ENCODE measurements around the gene DST.
"Not testable (repeated sequence)": the region's sequence is repeated elsewhere in the genome, so short reads cannot be mapped to it uniquely, and the experiment has no call there.

The DST gene

GRCh38 chr6:56572788-56573471, 69.8 kb downstream of the DST start:
- DNase-seq (ENCODE audit: low read depth, low spot score), result no peak

DNA sequence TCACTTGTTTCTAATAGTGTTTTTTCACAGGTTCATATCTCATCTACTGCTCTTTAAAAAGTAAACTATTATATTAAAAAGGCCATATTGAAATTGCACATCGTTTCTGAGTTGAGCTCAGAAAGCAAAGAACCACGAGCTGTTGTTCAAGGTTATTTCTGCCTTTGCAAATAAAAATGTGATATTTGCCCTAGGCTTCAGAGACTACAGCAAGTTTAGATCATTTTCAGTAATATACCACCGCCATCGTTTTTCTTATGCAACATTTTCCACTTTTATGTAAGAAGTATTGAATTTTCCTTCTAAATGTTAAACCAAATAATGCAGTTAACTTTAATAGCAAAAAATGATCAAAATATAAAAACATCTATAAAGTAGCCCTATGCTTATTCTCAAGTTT, 71.1 kb downstream of the DST start:
- DNase-seq (ENCODE audit: low read depth, low spot score), result no peak

DNA sequence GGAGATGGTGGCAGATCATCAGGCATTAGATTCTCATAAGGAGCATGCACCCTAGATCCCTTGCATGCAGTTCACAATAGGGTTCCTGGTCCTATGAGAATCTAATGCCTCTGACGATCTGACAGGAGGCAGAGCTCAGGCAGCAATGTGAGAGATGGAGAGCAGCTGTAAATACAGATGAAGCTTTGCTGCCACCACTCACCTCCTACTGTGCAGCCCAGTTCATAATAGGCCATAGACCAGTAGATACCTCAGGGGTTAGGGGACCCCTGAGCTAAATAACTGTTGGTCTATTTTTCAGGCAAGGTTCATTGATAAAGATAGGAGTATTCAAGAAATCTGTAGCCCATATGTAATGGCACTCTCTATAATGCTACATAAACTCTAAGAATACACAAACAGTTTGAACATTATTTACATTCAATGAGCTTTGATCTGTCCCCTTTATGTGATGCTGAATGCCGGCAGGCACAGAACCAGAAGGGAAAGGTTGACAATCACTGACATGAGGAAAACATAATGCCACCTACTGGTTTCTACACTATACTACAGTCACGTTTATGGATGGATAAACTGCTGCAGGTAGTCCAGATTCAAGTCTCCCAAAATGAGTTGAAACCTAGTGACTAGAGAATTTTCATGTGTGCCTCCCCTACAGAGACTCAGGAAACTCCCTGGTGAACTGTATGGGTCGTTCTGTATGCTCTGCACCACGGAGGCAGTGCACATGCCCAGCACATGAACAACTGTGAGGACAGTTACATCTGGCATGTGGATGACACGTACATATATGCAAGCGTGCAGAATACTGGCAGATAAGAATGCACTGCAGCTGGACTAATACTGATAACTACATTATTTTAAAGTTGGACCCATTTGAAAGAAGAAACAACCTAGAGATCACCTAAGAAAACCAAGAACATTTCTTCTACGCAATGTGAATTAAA, 72.0 kb downstream of the DST start:
- peak; percentile 48 for DNase-seq (ENCODE audit: low read depth, low spot score)

- DNase-seq (ENCODE audit: low read depth, low spot score), result no peak
These were observed 75.2 kb downstream of the DST start for GRCh38 chr6:56567501-56567900.

- not testable (repeated sequence) for DNase-seq (ENCODE audit: low read depth, low spot score)
These were observed 80.0 kb downstream of the DST start for GRCh38 chr6:56562730-56563129.

DNA sequence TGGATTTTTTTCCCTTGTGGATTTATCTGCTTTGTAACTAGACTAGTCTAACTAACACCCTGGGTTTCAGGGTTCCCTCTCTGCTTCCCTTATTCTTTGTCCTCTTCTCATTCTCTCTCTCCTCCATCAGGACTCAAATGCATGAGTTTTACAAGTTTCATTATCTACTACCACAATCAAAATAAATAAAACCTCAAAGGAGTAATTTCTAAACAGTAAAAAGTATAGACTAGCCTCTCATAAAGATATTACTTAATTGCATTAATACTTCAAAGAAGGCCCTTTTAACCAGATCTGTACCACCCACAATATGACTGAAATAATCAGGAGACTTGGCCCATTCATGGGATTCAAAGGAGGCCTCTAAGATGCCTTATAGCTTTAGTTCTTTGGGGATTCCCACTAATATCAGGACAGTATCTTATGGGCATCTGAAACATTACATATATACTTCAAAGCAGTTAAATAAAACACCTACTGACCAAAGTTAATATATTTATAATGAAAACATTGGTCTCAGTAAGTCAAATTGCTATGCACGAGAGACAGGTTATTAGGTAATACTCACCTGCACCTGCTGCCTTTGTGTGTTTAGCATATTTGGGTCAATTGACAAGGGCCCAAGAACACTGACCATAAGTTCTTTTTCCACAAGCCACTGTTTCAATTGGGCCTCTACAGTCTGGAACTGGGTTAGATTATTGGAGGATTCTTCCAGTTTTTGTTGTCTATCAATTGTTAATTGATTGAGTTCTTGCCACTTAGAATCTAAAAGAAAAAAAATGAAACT, 85.7 kb downstream of the DST start:
- DNase-seq (ENCODE audit: low read depth, low spot score), result no peak

DNA sequence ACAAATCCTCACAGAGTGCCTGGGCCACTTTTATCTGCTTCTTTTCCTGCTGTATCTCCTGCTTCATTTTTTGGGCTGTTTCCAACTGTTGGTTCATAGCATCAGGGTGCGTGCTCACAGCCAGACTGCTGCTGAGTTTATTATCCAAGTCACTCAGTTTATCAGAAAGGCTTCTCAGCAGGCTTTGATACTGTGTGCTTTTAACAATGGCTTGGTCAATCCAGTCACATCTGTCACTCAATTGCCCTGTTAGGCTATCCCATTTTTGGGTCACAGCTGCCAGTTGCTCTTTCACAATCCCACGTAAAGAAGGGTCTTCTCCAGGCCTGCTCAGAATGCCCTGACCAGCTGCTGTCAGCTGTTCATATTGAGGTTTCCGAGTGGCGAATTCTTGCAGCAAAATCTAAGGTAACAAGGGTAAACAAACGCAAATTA, 87.2 kb downstream of the DST start:
- peak; percentile 36 for DNase-seq (ENCODE audit: low read depth, low spot score)

DNA sequence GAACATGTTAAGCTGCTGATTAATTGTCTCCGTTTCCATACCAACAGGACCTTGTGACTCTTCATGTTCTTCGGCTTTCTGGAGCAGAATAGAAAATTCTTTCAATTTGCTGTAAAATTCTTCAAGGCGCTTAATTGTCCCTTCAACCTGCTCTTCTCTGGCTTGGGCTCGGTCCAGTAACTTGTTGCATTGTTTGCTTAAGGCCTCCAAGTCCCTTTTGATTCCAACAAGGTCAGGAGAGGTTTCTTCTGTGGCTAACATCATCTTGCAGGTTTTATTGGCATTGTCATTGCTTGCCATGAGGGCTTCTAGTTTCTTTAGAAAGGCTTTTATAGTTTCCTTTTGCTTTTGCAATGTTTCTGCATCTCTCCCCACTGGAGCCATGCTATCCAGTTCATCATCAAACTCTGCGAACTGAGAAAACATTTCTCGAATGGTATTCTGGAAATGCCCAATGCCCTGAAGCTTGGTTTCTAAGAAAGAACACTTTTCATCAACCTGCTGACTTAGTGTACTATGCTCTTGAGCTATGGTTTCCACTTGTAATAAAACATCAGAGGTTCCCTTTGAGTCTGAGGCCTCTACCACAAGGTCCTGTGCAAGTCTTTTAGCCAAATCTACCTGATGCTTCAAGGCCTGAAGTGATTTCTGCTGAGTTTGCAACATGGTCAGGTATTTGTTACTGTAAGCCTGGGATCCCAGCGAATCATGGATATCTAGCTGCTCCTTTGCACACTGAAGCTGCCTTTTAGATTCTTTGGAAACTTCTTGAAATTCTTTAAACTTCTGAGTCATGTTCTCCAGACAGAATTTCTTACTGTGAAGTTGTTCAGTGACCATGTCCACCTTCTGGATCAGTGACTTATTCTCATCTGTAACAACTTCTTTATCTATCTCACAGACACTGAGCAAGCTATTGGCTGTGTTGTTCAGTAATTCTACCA, 90.2 kb downstream of the DST start:
- DNase-seq (ENCODE audit: low read depth, low spot score), result peak; percentile 64

DNA sequence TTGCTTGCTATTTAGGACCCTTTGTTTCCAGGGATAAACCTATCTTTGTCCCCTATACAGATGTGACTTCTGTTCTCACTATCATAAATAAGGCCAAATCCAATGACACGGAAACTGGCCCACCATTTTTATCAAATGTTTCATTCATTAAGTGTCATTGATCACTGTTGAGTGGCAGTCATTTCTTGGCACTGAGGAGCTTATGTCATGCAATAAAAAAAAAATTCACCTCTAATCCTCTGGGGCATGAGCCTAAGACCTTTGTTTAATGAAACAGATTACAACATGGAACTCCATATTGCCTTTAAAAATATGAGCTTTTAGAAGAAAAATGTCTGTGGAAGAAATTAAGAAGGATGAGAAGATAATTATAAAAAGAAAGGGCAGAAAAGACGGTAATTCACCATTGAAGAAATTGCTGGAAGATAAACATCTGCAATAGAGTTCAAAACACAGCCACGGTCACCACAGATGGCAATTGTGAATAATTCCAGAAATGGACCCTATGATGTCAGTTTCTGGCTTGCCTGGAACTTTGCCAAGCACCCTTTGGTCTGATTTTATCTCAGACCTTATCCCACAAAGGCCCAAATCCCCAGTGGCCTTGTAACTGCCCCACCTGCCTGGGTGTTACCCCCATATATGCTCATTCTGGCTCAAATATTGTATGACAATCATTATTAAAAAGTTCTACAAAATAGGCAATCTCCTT, 91.1 kb downstream of the DST start:
- DNase-seq (ENCODE audit: low read depth, low spot score), result no peak

DNA sequence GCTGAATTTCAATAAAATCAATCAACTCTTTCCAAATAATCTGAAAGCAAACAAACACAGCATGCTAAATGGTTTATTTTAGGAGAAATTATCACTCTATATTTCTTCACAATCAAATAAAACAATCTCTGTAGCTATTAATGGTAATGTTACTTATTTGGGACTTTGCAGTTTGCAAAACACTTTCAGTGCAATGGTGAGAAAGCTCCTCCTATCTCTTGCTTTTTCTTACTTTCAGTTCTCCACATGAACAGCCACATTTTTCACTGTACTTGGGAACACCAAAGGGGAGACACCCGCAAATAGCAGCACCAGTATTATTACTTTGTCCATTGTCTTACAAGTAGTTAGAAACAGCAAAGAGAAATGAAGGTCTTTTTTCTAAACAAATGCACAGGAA, 92.4 kb downstream of the DST start:
- no peak for DNase-seq (ENCODE audit: low read depth, low spot score)

DNA sequence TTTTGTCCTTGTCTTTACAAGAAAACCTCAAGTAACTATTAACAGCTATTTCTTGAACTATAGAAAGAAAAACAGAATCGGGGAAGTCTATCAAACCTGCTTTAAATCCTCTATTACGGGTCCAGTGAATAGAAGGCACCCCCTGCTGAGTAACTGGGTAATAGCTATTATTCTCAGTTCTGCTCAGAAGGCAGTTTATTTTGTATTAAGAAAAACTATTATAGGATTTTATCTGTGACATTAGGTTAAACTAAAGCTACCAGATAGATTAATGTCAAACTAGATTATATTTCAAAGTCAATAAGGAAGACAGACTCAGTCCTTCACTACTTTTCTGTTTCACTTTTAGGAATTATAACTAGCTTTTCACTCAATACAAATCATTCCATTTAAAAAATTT, 93.7 kb downstream of the DST start:
- DNase-seq (ENCODE audit: low read depth, low spot score), result peak; percentile 41

DNA sequence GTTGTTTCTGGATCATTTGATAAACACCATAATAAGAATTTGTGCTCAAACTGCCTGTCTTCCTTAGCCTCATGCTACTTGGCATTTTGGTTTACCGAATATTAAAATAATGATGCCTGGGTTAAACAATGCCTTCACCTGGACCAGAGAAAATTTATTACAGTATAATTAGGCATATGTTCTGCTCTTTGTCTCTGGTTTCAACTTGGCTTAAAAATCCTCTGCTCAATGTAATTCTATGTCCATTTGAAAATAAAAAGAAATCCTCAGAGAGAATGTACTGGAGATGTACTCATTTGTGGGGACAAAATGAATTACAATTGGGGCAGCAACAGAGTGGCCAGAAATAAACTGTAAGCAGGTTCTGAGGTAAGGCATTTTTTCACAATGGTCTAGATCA, 95.0 kb downstream of the DST start:
- DNase-seq (ENCODE audit: low read depth, low spot score), result no peak

GRCh38 chr6:56542364-56543331, 100.0 kb downstream of the DST start:
- peak; percentile 98 for DNase-seq (ENCODE audit: low read depth, low spot score)

DNA sequence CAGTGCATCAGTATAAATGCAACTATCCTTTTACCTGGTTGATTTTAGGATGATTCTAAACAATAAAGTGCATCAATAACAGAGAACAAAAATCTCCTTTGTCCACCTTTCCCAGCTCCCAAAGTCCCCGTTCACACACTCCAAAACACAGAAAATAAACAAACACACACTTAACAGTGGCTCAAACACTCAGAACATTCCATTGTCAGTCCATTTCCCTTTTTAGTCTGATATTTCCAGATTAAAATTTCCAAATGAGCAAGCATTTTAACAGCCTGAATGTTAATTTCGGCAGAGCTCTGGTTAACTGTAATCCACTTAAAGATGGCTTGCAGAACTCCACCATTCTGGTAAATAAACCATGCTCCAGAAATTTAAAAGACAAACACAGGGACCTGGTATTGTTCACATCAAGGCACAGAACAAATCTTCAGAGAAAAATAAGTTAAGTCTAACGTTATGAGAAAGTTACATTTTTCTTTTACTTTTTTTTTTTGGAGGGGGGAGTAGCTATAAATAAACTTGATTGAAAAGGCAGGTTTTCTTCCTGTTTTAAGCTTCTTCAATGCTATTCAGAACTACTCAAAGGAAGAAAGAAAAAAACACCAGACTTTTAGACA, 100.8 kb downstream of the DST start:
- peak; percentile 29 for DNase-seq (ENCODE audit: low read depth, low spot score)

DNA sequence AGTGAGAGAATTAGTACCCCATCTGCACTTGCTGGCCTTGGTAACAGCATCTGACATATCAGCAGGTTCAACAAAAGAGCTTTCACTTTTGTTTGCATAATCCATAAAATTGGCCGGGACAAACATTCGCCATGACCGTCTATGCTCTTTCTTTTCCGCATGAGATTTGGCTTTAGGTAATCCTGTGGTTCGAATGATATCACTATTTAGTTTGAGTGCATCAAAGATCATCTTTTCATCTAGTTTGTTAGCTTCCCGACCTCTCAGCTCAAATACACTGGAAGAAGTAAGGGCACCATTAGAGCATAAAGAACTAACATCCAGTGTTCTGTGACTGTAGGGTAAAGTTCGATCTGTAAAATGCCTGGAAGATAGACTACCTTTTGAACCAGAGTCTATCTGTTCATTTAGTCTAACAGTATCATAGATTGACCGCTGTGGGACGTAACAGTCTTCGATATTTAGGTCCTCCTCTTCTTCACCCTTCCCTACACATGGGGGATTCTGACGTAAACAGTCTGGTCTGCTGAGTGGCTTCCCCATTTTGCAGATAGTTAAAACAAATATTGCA, 101.6 kb downstream of the DST start:
- DNase-seq (ENCODE audit: low read depth, low spot score), result no peak

DNA sequence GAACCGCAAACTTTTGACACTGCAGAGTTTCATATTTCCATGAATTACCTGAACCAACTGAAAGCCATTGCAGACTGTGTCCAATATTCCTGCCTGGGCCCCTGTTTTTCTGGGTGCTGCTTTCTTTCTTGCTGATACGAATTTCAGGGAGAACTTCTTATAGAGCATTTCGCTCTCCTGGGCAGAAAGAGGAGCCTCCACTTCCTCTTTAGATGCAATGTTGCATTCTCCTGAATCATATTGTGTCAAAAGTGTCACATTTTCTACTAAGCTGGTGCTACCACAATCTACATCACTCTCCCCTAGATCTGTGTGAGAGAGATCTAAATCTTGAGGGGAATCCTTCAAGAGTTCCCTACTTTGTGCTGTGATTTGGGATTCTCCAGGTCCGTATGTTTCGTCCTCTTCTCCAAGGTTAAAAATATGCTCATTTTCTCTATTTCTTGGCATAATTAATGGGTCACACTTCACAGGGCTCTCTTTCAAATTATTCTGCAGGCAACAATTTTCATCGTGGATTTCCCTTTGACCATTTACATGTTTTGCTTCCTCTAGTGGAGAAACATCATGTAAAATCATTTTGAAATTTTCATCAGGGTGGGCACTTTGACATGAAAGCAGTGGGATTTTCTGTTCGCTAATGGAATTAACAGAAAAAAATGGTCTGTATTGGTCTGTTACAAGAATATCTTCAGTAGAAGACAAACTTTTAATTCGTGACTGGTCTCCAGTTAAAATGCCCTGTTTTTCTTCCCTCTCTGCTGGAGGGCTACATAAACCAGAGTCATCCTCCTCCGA, 102.3 kb downstream of the DST start:
- DNase-seq (ENCODE audit: low read depth, low spot score), result no peak

DNA sequence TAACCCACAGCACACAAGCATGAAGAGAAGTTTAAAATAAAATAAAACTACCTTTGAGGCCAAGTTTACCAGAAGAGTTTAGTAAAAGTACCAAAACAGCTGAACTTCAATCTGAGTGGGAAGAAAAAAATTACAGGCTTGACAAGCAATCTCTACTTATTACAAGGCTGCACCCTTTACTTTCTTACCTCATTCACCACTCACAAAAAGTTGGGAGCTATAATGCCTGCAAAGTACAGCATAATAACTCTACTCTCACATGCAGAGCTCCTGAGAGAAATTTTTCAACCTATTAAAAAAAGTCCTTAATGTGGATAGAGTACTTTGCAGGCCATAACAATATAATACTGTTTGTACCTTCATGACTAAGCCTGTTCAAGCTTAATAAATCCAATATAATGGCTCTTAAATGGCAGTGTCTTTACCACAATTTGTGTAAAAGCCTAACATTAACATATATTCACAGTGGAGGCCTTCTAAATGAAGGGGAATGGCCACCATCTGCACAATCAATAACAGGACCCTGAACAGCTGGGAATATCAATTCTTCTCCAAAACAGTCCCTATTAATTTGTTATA, 103.1 kb downstream of the DST start:
- DNase-seq (ENCODE audit: low read depth, low spot score), result no peak

All from astrocyte of the hippocampus (primary cell).